ENCODE data around the gene PIEZO2. TPM values are rescaled to one million over a fixed set of nuclear protein-coding genes. Genes with fewer than 3 reads are reported as not detected.
A peak's percentile ranks its signal among the peaks of the same experiment; 100 is the strongest.

PIEZO2 gene
- total RNA-seq, 6 experiments from 2014 or later, result not detected

DNA sequence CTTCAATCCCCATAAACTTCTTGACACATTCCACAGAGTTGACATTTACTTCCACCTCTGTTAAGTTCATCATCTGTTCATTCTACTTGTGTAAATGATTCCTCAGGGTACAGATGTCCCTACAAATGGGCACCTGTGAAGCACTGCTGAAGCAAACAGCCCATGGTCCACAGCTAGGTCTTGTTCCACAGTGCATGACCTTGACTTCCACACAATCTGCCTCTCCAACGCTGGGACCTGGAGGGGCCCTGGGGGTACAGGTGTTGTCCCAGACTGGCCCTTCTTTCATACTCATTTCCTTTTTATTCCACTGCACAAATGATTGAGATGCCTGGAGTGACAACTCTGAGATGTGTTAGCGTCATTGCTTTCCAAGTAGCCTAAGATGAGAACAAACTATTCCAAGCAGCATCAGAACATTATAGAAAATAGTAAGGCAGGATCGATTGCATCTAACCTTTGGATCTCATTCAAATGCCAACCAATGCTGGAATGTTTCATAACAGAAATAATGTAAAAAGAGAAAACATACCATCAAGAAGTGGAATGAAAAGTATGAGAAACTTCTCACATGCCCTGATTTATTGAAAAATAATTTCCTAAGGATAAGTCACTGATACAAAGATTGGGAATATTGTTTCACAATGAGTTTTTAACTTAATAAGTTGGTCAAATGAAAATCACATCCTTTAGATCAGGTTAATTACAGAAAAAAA is 31.2 kb downstream of the PIEZO2 start:
- H3K4me3 Mint-ChIP-seq, result no peak overlapping the region
- no peak for DNase-seq
- peaks cover 22% of the 10 kb centered on the region for H3K4me1 Mint-ChIP-seq (ENCODE audit: low read depth)
- TF ChIP-seq, protein P1, sequence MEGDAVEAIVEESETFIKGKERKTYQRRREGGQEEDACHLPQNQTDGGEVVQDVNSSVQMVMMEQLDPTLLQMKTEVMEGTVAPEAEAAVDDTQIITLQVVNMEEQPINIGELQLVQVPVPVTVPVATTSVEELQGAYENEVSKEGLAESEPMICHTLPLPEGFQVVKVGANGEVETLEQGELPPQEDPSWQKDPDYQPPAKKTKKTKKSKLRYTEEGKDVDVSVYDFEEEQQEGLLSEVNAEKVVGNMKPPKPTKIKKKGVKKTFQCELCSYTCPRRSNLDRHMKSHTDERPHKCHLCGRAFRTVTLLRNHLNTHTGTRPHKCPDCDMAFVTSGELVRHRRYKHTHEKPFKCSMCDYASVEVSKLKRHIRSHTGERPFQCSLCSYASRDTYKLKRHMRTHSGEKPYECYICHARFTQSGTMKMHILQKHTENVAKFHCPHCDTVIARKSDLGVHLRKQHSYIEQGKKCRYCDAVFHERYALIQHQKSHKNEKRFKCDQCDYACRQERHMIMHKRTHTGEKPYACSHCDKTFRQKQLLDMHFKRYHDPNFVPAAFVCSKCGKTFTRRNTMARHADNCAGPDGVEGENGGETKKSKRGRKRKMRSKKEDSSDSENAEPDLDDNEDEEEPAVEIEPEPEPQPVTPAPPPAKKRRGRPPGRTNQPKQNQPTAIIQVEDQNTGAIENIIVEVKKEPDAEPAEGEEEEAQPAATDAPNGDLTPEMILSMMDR (IDR thresholded peaks at IDR 0.05), result no peak
- no peak overlapping the region for H3K27ac Mint-ChIP-seq
- H3K9me3 Mint-ChIP-seq, result no peaks in the 10 kb centered on the region
- H3K36me3 Mint-ChIP-seq (ENCODE audit: low read depth), result no peaks in the 10 kb centered on the region
- H3K27me3 Mint-ChIP-seq (ENCODE audit: insufficient read depth), result peaks cover 4% of the 10 kb centered on the region

DNA sequence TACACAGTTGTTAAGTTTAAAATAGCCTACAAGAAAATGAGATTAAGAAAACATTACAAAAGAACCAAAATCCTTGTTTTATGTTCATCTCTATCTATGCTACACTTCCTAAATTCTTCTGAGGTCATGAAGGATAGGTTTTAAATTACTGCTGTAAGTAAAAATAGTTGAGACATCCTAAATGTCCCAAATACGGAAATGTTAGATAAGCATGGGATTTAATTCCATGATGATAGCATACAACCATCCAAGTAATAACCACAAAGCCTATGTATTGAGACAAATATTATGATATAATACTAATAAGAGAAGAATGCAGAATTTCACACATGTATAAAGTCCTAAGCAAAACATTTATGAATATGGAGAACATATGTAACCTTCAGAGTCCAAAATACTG is 34.1 kb downstream of the PIEZO2 start:
- Mint-ChIP-seq H3K4me1 (ENCODE audit: low read depth) (peaks cover 18% of the 10 kb centered on the region), H3K36me3 (ENCODE audit: low read depth) (no peaks in the 10 kb centered on the region), H3K27ac (no peak overlapping the region), H3K9me3 (no peaks in the 10 kb centered on the region), H3K4me3 (no peak overlapping the region), H3K27me3 (ENCODE audit: insufficient read depth) (peaks cover 1% of the 10 kb centered on the region)
- DNase-seq, result no peak
- TF ChIP-seq, protein P1 (IDR thresholded peaks at IDR 0.05), result no peak

DNA sequence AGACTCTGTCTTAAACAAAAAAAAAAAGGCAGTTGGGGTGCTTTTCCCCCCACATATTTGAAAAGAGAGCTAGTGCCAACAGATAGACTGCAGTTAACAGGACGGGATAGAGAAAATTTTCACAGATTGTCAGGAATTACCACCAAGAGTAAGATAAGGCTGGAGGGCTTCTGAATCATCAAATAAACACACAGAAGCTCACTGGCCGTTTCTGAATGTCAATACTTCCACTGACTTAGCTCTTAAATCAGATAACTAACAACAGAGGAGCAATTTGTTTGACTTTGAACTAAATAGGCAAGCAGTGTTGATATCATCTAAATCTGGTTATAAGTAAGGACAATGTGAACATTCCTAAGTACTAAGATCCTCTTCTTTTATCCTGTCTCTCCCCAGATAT is 34.7 kb downstream of the PIEZO2 start:
- no peak overlapping the region for H3K4me3 Mint-ChIP-seq
- peaks cover 1% of the 10 kb centered on the region for H3K27me3 Mint-ChIP-seq (ENCODE audit: insufficient read depth)
- TF ChIP-seq, protein P1 (IDR thresholded peaks at IDR 0.05), result no peak
- peaks cover 12% of the 10 kb centered on the region for H3K4me1 Mint-ChIP-seq (ENCODE audit: low read depth)
- H3K36me3 Mint-ChIP-seq (ENCODE audit: low read depth), result no peaks in the 10 kb centered on the region
- H3K27ac Mint-ChIP-seq, result no peak overlapping the region
- DNase-seq, result peak; percentile 24
- H3K9me3 Mint-ChIP-seq, result no peaks in the 10 kb centered on the region

DNA sequence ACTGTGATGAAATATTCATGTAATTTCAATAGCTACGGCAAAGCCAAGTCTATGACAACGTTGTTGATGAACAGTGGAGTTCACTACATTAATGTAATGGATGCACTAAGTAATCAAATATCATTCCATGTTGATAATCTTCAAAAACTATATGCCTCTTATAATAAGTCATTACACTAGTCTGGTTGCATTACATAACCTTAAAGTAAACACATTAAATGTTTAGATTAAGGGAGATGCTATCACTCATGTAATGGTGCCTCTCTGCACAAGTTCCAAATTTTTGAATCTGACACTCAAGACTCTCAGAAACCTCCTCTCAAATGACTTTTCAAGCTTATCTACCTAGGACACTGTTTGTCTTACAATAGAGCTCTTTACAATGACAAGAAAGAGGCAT is 35.4 kb downstream of the PIEZO2 start:
- no peak overlapping the region for H3K4me3 Mint-ChIP-seq
- no peaks in the 10 kb centered on the region for H3K36me3 Mint-ChIP-seq (ENCODE audit: low read depth)
- peaks cover 9% of the 10 kb centered on the region for H3K4me1 Mint-ChIP-seq (ENCODE audit: low read depth)
- H3K27ac Mint-ChIP-seq, result no peak overlapping the region
- TF ChIP-seq, protein P1 (IDR thresholded peaks at IDR 0.05), result no peak
- peaks cover 1% of the 10 kb centered on the region for H3K27me3 Mint-ChIP-seq (ENCODE audit: insufficient read depth)
- no peaks in the 10 kb centered on the region for H3K9me3 Mint-ChIP-seq
- DNase-seq, result no peak

DNA sequence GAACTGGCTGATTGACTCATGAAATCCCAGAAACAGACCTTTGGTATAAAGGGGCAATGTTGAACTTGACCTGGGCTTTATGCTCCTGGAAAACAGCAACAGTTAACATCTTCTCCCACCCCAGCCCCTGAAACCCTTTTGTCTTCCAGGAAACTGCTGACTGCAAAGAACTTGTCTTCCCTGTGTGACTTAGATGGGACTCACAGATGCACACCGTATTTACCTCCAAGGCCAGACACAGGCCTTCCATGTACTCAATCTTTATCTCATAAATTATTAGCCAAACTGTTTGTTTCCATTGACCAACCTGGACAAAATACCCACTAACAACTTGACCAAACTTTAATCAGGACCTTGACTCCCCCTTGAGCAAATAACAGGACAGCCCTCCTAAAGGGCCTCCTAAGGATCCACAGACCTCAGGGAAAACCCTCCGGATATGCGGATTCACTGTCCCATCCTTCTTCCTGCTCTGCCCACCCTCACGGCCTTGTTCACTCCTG is 36.3 kb downstream of the PIEZO2 start:
- no peak for DNase-seq
- Mint-ChIP-seq H3K4me3 (no peak overlapping the region), H3K27me3 (ENCODE audit: insufficient read depth) (peaks cover 1% of the 10 kb centered on the region), H3K4me1 (ENCODE audit: low read depth) (peaks cover 9% of the 10 kb centered on the region), H3K9me3 (no peaks in the 10 kb centered on the region), H3K27ac (no peak overlapping the region), H3K36me3 (ENCODE audit: low read depth) (no peaks in the 10 kb centered on the region)
- TF ChIP-seq, protein P1 (IDR thresholded peaks at IDR 0.05), result no peak

Data from HFFc6 (cell line).